ENCODE measurements around the gene PHACTR1.

GRCh38 chr6:12827921-12828320 is 111.4 kb downstream of the PHACTR1 start:
- TF ChIP-seq CTCF (conservative IDR thresholded peaks at IDR 0.05 in 1 of 2, IDR thresholded peaks at IDR 0.05 in 1 of 2; ENCODE audit: low read depth in 1 of 2, low read length in 2 of 2) (no peak), EZH2 (IDR thresholded peaks at IDR 0.05; ENCODE audit: low read length, missing control alignments) (no peak)

Data from fibroblast of lung (primary cell).